Ishikawa (cell line): ENCODE data around the gene CORO2B.

ENCODE experiments used
- CEBPB ChIP-seq: IDR thresholded peaks from 2 replicates; pipeline ENCODE4 v1.6.1; 2012
- CREB1 ChIP-seq: IDR thresholded peaks from 2 replicates; pipeline ENCODE4 v1.6.1; 2012; ENCODE audit warnings: low read depth
- EGR1 ChIP-seq: IDR thresholded peaks from 2 replicates; pipeline ENCODE4 v1.6.1; 2012
- EP300 ChIP-seq: IDR thresholded peaks from 2 replicates; pipeline ENCODE4 v1.6.1; 2012; ENCODE audit warnings: borderline replicate concordance
- FOXM1 ChIP-seq: IDR thresholded peaks from 2 replicates; pipeline ENCODE4 v1.6.1; 2012; ENCODE audit warnings: low read depth, borderline replicate concordance
- MAX ChIP-seq: IDR thresholded peaks from 2 replicates; pipeline ENCODE4 v1.6.1; 2012
- NFIC ChIP-seq: IDR thresholded peaks from 2 replicates; pipeline ENCODE4 v1.6.1; 2012
- RAD21 ChIP-seq: IDR thresholded peaks from 2 replicates; pipeline ENCODE4 v1.6.1; 2012; ENCODE audit warnings: low read depth
- REST ChIP-seq: IDR thresholded peaks from 2 replicates; pipeline ENCODE4 v1.6.1; 2012; ENCODE audit warnings: low read depth, mild to moderate bottlenecking
- TAF1 ChIP-seq: IDR thresholded peaks from 2 replicates; pipeline ENCODE4 v1.6.1; 2012; ENCODE audit warnings: low read depth, mild to moderate bottlenecking
- TCF12 ChIP-seq: IDR thresholded peaks from 2 replicates; pipeline ENCODE4 v1.6.1; 2012; ENCODE audit warnings: low read depth
- TEAD4 ChIP-seq: IDR thresholded peaks from 2 replicates; pipeline ENCODE4 v1.6.1; 2012
- USF1 ChIP-seq: IDR thresholded peaks from 2 replicates; pipeline ENCODE4 v1.6.1; 2012
- YY1 ChIP-seq: IDR thresholded peaks from 2 replicates; pipeline ENCODE4 v1.6.1; 2012; ENCODE audit warnings: low read depth
- ZBTB7A ChIP-seq: IDR thresholded peaks from 2 replicates; pipeline ENCODE4 v1.6.1; 2012; ENCODE audit warnings: low read depth

Gene CORO2B

GRCh38 chr15:68557469-68558317 lies 21.1 kb upstream of the CORO2B start:
- no peak for TF ChIP-seq MAX
- TF ChIP-seq CEBPB = no peak
- no peak for TF ChIP-seq USF1
- no peak for TF ChIP-seq FOXM1
- TF ChIP-seq TEAD4 = no peak
- no peak for TF ChIP-seq NFIC
- no peak for TF ChIP-seq CREB1
- no peak for TF ChIP-seq ZBTB7A
- no peak for TF ChIP-seq RAD21
- no peak for TF ChIP-seq REST
- no peak for TF ChIP-seq TAF1
- no peak for TF ChIP-seq EGR1
- no peak for TF ChIP-seq EP300
- TF ChIP-seq TCF12 = no peak
- TF ChIP-seq YY1 = no peak

- no peak for TF ChIP-seq NFIC
- no peak for TF ChIP-seq RAD21
- TF ChIP-seq CEBPB = no peak
- no peak for TF ChIP-seq TAF1
- TF ChIP-seq ZBTB7A = no peak
- no peak for TF ChIP-seq MAX
- no peak for TF ChIP-seq EGR1
- TF ChIP-seq REST = no peak
- TF ChIP-seq USF1 = no peak
- no peak for TF ChIP-seq CREB1
- TF ChIP-seq FOXM1 = no peak
- no peak for TF ChIP-seq EP300
- no peak for TF ChIP-seq TEAD4
- TF ChIP-seq TCF12 = no peak
- TF ChIP-seq YY1 = no peak
Observed at GRCh38 chr15:68558318-68559305, 20.2 kb upstream of the CORO2B start.

- peak; percentile 58 for TF ChIP-seq USF1
- TF ChIP-seq TEAD4 = 0 out of 2 replicates have a peak, but pooled peaks have one; percentile 24
- TF ChIP-seq CREB1 = no peak
- TF ChIP-seq TCF12 = no peak
- no peak for TF ChIP-seq CEBPB
- no peak for TF ChIP-seq EGR1
- TF ChIP-seq FOXM1 = no peak
- TF ChIP-seq TAF1 = no peak
- TF ChIP-seq YY1 = no peak; the same call in 1 of the 2 replicates
- TF ChIP-seq RAD21 = peak; percentile 77
- no peak for TF ChIP-seq NFIC
- no peak for TF ChIP-seq REST
- TF ChIP-seq EP300 = no peak
- peak; percentile 86 for TF ChIP-seq MAX
- peak; percentile 39; the same call in 1 of the 2 replicates for TF ChIP-seq ZBTB7A
Observed at GRCh38 chr15:68559345-68560310, 19.2 kb upstream of the CORO2B start.
